MCF 10A (cell line): ENCODE data around the gene MAPK13. TPM values are rescaled to one million over a fixed set of nuclear protein-coding genes. Genes with fewer than 3 reads are reported as not detected.
"Not testable (repeated sequence)": the region's sequence is repeated elsewhere in the genome, so short reads cannot be mapped to it uniquely, and the experiment has no call there.

Source experiments
- BruUV-seq: library from RNA; stranded (reverse); fragments of 400-500 nt; replicated peaks from 2 replicates; lab custom pipeline; 2021; lab: Mats Ljungman, UMichigan
- CTCF ChIA-PET: fragments of 300-600 bp; sonication (Branson Sonifier 250); formaldehyde crosslinking; extraction: SDS; loops from one replicate; lab custom pipeline; 2021; ENCODE audit warnings: antibody characterized with exemption, inconsistent platforms; lab: Yijun Ruan, JAX
- POLR2A ChIA-PET: fragments of 300-600, 350-650 bp; sonication (Branson Sonifier 250); formaldehyde crosslinking; extraction: SDS; loops from one replicate; lab custom pipeline; 2020; ENCODE audit warnings: antibody characterized with exemption, inconsistent platforms; lab: Yijun Ruan, JAX
- DNase-seq: peaks from one replicate; pipeline ENCODE4 v3.0.0-alpha.2; 2018; ENCODE audit not compliant: unreplicated experiment
- H3K27ac Mint-ChIP-seq: one replicate; pipeline ENCODE4 v1.8.0; 2022; ENCODE audit warnings: mild to moderate bottlenecking, low read depth, mixed read lengths; ENCODE audit not compliant: unreplicated experiment
- H3K27me3 Mint-ChIP-seq: one replicate; pipeline ENCODE4 v1.8.0; 2022; ENCODE audit warnings: mixed read lengths; ENCODE audit not compliant: insufficient read depth, unreplicated experiment
- H3K36me3 Mint-ChIP-seq: one replicate; pipeline ENCODE4 v1.8.0; 2022; ENCODE audit warnings: mild to moderate bottlenecking, moderate library complexity, mixed read lengths; ENCODE audit not compliant: insufficient read depth, unreplicated experiment
- H3K4me1 Mint-ChIP-seq: one replicate; pipeline ENCODE4 v1.8.0; 2022; ENCODE audit warnings: mixed read lengths; ENCODE audit not compliant: insufficient read depth, unreplicated experiment
- H3K4me3 Mint-ChIP-seq: one replicate; pipeline ENCODE4 v1.8.0; 2022; ENCODE audit warnings: mild to moderate bottlenecking, moderate library complexity, mixed read lengths; ENCODE audit not compliant: unreplicated experiment
- H3K9me3 Mint-ChIP-seq: one replicate; pipeline ENCODE4 v1.8.0; 2022; ENCODE audit warnings: mixed read lengths; ENCODE audit not compliant: unreplicated experiment
- CTCF ChIP-seq: fragments of 200-600 bp; IDR thresholded peaks from one replicate; pipeline ENCODE4 v1.8.0; 2022; ENCODE audit warnings: antibody characterized with exemption, mild to moderate bottlenecking; ENCODE audit not compliant: unreplicated experiment
- intact Hi-C: fragments of 100-400 bp; cut with micrococcal nuclease; formaldehyde crosslinking; loops from 2 replicates; pipeline ENCODE4 v1.14.1; 2022
- total RNA-seq: library from RNA; stranded (reverse); gene quantifications from 2 replicates; pipeline ENCODE4 v1.2.3, GENCODE V29; 2022

The MAPK13 gene
- total RNA-seq, 1 experiment from 2014 or later = 5.5 TPM

- no peak overlapping the region for H3K27ac Mint-ChIP-seq
- H3K4me1 Mint-ChIP-seq = peaks cover 14% of the 10 kb centered on the region
Measured at GRCh38 chr6:36128793-36129192, 1.5 kb upstream of the MAPK13 start.

GRCh38 chr6:36129334-36129733 lies 979 bp upstream of the MAPK13 start:
- POLR2A ChIA-PET = interaction anchor here (1.6 kb wide), 1 partner anchor 9 kb away, joined by 9 read pairs; no protein-coding TSS in a partner anchor
- H3K9me3 Mint-ChIP-seq, H3K36me3 Mint-ChIP-seq, H3K27me3 Mint-ChIP-seq, H3K27ac Mint-ChIP-seq, BruUV-seq, intact Hi-C loops, DNase-seq, H3K4me3 Mint-ChIP-seq: not testable (repeated sequence)
- H3K4me1 Mint-ChIP-seq = peaks cover 14% of the 10 kb centered on the region
- CTCF ChIA-PET = interaction anchor here (0.6 to 1.3 kb wide), 2 partner anchors 123 to 231 kb away, joined by 3 read pairs; no protein-coding TSS in a partner anchor

More at GRCh38 chr6:36128793-36129192, 1.5 kb upstream of the MAPK13 start:
- ChIA-PET POLR2A (no interaction called here), CTCF (interaction anchor here (1.3 kb wide), 1 partner anchor 231 kb away, joined by 3 read pairs; no protein-coding TSS in a partner anchor)
- Mint-ChIP-seq H3K9me3 (no peaks in the 10 kb centered on the region), H3K4me3 (no peak overlapping the region), H3K36me3 (no peaks in the 10 kb centered on the region), H3K27me3 (no peaks in the 10 kb centered on the region)
- no TSS peak for BruUV-seq
- intact Hi-C loops = no loop called here
- no peak for TF ChIP-seq CTCF
- DNase-seq = no peak

- Mint-ChIP-seq H3K4me3 (no peak overlapping the region), H3K36me3 (no peaks in the 10 kb centered on the region), H3K27ac (no peak overlapping the region), H3K4me1 (peaks cover 14% of the 10 kb centered on the region), H3K9me3 (no peaks in the 10 kb centered on the region), H3K27me3 (no peaks in the 10 kb centered on the region)
- peak; percentile 31 for DNase-seq
- TF ChIP-seq CTCF = no peak
- intact Hi-C loops = no loop called here
- no TSS peak for BruUV-seq
- CTCF ChIA-PET = interaction anchor here (0.9 to 1.2 kb wide), 2 partner anchors 8 to 229 kb away, joined by 4 read pairs; no protein-coding TSS in a partner anchor
- POLR2A ChIA-PET = interaction anchor here (0.9 to 1.6 kb wide), 4 partner anchors 10 to 64 kb away, joined by 3 to 9 read pairs (median 4); no protein-coding TSS in a partner anchor
Measured at GRCh38 chr6:36130667-36131510, 576 bp downstream of the MAPK13 start.

- BruUV-seq = no TSS peak
- DNase-seq = peak; percentile 67
- Mint-ChIP-seq H3K4me3 (no peak overlapping the region), H3K27me3 (no peaks in the 10 kb centered on the region), H3K27ac (no peak overlapping the region), H3K36me3 (no peaks in the 10 kb centered on the region), H3K9me3 (no peaks in the 10 kb centered on the region), H3K4me1 (peaks cover 14% of the 10 kb centered on the region)
- no peak for TF ChIP-seq CTCF
- POLR2A ChIA-PET = interaction anchor here (0.9 to 1.2 kb wide), 4 partner anchors 13 to 213 kb away, joined by 3 to 4 read pairs (median 3); no protein-coding TSS in a partner anchor
- CTCF ChIA-PET = interaction anchor here (1.2 kb wide), 1 partner anchor 229 kb away, joined by 4 read pairs; no protein-coding TSS in a partner anchor
- intact Hi-C loops = no loop called here
Measured at GRCh38 chr6:36131511-36132245, 1.4 kb downstream of the MAPK13 start.
